HG03558 (cell line): ENCODE data around the gene GPR68.
"Not testable (repeated sequence)": the region's sequence is repeated elsewhere in the genome, so short reads cannot be mapped to it uniquely, and the experiment has no call there.

Experiments
- ATAC-seq: cut with Tn5 transposase; IDR thresholded peaks from one replicate; pipeline ENCODE4 v1.9.1; 2021; ENCODE audit warnings: moderate number of reproducible peaks; ENCODE audit not compliant: unreplicated experiment; ENCODE audit errors: extremely low read depth

The GPR68 gene

DNA sequence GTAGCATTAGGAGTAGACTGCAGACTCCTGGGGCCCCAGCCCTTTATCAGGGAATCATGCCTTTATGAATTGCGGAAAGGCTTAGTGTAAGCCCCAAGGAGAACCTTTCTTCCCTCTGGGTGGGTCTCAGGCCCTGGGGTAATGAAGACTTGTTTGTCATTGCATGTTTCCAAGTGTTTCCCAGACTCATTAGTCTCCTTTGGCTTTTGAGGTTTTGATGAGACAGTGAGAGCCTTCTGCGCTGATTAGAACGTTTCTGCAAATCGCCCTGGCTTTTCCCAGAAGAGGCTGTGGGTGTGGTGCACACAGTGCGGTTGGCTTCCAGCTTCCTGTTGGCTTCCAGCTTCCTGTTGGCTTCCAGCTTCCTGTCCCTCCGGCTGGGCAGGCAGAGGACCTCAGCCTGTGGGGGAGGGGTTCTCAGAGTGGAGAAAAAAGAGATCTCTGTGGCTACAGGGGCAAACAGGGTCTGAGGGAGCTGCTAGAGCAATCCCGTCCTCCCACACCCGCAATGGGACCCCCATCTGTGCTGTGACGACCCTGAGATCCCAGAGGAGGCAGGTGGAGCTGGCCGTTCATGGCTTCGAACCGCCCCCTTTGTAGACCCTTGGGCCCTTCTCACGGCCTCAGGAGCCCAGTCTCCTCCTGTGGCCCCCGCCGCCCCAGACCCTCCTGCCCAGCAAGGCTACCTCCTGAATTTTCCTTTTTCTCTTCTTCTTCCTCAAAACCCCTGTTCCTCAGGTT lies 42.1 kb downstream of the GPR68 start:
- no peak for ATAC-seq

DNA sequence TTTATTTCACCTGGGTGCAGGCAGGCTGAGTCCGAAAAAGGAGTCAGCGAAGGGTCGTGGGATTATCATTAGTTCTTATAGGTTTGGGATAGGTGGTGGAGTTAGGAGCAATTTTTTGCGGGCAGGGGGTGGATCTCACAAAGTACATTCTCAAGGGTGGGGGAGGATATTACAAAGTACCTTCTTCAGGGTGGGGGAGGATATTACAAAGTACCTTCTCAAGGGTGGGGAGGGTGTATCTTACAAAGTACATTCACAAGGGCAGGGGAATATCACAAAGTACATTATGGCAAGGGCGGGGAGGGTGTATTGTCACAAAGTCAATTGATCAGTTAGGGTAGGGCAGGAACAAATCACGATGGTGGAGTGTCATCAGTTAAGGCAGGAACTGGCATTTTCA lies 43.7 kb downstream of the GPR68 start:
- not testable (repeated sequence) for ATAC-seq

DNA sequence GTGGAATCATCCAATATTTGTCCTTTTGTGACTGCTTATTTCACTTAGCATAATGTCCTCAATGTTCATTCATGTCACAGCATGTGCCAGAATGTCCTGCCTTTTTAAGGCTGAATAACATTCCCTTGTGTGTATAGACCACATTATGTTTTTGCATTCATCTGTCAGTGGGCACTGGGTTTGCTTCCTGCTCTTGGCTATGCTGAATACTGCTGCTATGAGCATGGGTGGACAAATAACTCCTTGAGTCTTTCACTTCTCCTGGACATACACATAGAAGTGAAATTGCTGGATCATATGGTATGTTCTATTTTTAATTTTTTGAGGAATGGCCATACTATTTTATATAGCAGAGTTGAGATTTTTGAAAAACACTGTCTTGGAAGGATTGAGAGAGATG lies 46.9 kb downstream of the GPR68 start:
- no peak for ATAC-seq

DNA sequence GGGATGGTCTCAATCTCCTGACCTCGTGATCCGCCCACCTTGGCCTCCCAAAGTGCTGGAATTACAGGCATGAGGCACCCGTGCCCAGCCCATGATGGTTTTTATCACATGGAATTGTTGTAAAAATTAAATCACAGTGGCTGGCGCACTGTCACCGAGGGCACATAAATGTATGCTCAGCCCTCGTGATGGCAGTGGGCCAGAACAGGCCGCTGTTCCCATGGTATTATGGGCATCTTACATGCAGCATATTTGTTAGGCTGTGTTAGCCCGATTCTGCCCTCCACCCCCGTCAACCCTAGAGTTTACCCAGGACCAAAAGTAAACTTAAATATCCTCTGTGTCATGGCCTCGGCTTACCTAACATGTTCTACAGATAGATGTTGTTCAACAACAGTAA lies 48.6 kb downstream of the GPR68 start:
- ATAC-seq: no peak

DNA sequence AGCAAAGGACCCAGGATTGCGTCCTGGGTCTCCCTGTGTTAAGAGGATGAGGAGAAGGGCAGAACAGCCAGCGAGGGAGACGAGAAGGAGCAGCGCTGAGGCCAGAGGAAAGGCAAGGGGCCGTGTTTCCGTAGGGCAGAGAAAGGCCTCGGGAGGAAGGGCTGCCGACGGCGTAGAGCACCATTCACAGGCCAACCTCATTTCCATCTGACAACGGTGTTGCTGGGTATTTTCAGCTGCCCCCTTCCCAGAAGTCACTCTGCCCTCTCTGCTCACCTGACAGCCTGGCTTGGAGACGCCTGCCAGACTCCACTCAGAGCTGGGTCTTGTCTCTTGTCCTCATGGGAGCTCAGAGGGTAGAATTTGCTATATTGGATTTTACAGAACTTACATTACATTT lies 51.4 kb downstream of the GPR68 start:
- ATAC-seq: no peak

DNA sequence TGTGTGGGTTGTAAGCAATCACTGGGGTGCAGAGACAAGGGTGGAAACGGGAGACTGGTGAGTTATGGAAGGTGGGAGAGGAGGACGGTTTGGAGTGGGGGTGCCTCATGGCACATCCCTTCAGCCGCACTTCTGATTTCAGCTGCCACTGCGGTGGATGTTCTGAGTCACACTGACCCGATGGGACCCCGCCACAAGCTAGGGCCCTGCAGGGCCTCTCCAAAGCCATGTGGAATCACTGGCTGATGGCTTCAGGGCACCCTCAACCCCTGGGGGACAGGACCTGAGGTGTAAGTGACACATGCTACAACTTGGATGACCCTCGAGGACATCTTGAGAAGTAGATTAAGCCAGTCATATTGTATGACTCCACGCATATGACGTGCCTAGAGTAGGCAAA lies 53.7 kb downstream of the GPR68 start:
- no peak for ATAC-seq

DNA sequence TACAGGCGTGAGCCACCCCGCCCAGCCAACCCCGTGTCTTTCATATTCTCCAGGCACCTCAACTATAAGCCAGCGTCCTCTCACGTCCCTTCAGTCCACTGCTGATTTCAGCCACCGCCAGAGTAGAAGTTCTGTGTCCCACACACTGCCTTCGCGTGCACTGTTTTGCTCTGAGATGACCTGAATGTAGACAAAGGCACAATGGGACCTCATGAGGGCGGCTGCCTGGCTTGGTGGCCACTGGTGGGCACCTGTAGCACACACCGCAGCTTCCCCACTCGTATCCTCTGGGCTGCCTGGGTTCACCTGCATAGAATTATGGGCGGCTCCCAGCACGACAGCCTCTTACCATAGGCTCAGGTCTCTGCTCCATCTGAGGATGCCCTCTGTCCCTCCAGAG lies 57.2 kb downstream of the GPR68 start:
- no peak for ATAC-seq

DNA sequence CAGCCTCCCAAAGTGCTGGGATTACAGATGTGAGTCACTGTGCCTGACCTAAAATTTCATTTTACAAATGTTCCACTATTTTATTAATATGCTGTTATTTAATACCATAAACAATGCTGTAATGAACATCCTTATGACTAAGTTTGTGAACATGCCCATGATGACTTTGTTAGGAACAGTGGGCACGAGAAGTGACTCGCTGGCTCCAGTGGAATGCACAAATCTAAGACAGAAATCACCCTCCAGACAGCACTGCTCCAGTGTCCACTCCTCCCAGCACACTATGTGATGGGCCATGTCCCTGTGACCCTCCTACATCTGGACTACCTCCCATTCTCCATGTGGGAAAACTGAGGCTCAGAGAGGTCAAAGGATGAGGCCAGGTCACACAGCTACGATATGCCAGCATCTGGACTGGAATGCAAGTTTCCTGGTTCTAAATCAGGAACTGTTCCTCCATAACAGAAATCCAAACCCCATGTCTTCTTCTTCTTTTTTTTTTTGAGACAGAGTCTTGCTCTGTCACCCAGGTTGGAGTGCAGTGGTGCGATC lies 57.9 kb downstream of the GPR68 start:
- no peak for ATAC-seq

DNA sequence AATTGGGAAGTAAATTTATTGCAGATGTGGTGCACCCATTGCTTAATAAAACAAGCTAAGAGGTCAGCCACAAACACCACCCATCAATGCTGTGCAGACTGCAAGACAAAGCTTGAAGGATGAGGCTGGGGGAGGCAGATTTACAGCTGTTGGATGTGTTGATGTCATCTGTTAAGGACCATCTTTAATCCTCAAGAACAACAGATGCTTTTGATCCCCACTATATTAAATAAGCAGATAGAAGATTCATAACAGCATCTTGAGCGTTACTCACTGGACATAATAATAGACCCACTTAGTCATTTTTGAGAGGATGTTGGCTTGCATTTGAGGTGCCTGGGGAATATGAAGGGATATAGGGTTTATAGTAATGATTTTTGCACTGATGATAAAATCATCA lies 58.8 kb downstream of the GPR68 start:
- ATAC-seq: no peak

DNA sequence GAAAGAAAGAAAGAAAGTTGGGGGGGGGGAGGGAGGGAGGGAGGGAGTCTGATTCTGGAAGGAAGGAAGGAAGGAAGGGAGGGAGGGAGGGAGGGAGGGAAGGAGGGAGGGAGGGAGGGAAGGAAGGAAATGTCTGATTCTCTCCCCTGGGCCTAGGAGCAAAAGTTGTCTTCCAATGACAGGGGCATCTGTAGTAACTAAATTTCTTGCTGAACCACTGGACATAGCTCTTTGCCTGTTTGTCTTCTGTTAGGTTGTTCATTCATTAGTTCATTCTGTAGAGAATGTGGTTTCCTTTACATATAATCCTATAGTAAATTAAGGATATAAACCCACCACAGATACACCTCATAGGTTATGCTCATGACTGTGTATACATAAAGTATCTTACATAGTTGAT lies 59.9 kb downstream of the GPR68 start:
- ATAC-seq: no peak

DNA sequence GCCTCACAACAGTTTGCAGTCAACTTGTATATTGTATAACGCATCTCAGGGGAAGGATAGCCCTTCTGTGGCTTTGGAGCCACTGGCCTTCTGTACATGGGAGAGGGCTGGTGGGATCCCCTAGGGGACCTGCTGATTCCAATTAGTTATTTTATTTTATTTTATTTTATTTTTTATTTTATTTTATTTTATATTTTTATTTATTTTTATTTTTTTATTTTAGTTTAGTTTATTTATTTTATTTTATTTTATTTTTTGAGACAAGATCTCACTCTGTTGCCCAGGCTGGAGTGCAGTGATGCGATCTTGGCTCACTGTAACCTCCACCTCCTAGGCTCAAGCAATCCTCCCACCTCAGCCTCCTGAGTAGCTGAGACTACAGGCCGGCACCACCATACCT lies 61.8 kb downstream of the GPR68 start:
- ATAC-seq: not testable (repeated sequence)
